HS-27A (cell line): ENCODE results near the gene SNRPB.

Experiments used
- DNase-seq: peaks from one replicate; pipeline ENCODE4 v3.0.0-alpha.2; 2012; ENCODE audit warnings: low read depth, missing footprints

The SNRPB gene

GRCh38 chr20:2429051-2429450 is 41.5 kb downstream of the SNRPB start:
- no peak for DNase-seq

GRCh38 chr20:2421247-2421646 is 49.3 kb downstream of the SNRPB start:
- DNase-seq = no peak

- DNase-seq = no peak
These were observed 50.1 kb downstream of the SNRPB start for GRCh38 chr20:2420510-2420909.

GRCh38 chr20:2418388-2418787 is 52.2 kb downstream of the SNRPB start:
- no peak for DNase-seq

DNA sequence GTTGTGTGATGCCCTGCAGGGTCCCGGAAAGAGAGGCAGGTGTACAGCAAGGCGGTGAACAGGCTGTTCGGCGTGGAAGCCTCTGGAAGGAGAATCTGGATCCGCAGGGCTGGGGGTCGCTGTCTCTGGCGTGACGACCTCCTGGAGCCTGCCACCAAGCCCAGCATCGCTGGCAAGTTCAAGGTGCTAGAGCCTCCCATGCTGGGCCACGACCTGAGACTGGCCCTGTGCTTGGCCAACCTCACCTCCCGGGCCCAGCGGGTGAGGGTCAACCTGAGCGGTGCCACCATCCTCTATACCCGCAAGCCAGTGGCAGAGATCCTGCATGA is 53.4 kb downstream of the SNRPB start:
- DNase-seq = no peak

DNA sequence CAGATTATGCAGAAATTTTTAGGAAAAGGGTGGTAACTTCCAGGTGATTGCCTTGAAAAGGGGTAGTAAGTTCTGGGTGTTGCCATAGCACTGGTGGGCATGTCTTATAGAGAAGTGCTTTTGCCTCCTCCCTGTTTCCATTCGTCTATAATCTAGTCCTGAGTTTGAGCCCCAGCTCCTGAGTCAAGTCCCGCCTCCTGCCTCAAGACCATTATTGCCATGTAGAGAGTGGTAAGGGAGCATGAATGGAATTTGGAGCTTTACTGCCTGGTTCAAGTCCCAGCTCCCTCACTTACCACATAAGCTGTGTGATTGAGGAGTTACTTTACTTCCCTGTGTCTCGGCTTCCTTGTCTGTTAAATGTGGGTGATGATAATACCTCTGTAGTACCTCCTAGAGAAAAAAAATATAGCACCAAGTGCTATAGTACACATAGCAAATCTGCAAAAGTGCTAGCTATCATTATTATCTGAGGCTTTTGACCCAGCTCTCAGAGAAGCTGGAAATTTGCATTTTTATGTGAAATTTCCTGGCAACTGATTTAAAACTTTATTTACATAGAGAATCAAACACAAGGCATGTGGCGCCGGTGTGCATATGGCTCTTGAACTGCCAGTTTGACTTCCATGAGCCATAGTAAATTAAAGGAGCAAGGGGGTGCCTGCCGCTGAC is 53.9 kb downstream of the SNRPB start:
- DNase-seq = no peak
